Breast epithelium (tissue), 4 donors: ENCODE data around the gene AMIGO3. TPM values are rescaled to one million over a fixed set of nuclear protein-coding genes. Genes with fewer than 3 reads are reported as not detected.

Experiments
- DNase-seq, 2 donors: peaks; one replicate each; pipeline ENCODE4 v3.0.0-alpha.2; 2019; ENCODE audit warnings: low spot score in 2 of 2
- H3K27ac ChIP-seq, 2 donors: fragments of 200-600 bp; sonication (generic) in 1 of 2; one replicate each; pipeline ENCODE4 v1.5.1; 2016 to 2019; ENCODE audit warnings: mild to moderate bottlenecking in 1 of 2
- H3K27me3 ChIP-seq, 2 donors: fragments of 200-600 bp; sonication (generic) in 1 of 2; one replicate each; pipeline versions ENCODE4 v1.5.1 to v1.6.0; 2017 to 2019; ENCODE audit warnings: control low read depth in 1 of 2, mild to moderate bottlenecking in 1 of 2
- H3K36me3 ChIP-seq: fragments of 200-600 bp; one replicate; pipeline ENCODE4 v1.5.1; 2019
- H3K4me1 ChIP-seq, 2 donors: fragments of 200-600 bp; sonication (generic); one replicate each; pipeline ENCODE4 v1.5.1; 2016 to 2019; ENCODE audit warnings: control low read depth in 1 of 2
- H3K4me3 ChIP-seq, 3 donors: fragments of 200-600 bp; sonication (generic); 1 replicate in 2 of 3; 2 replicates in 1 of 3; pipeline ENCODE4 v1.5.1; 2016 to 2019; ENCODE audit warnings: mild to moderate bottlenecking in 3 of 3, moderate library complexity in 2 of 3
- H3K9me3 ChIP-seq, 2 donors: fragments of 200-600 bp; sonication (generic) in 1 of 2; one replicate each; pipeline ENCODE4 v1.5.1; 2016 to 2019; ENCODE audit warnings: control low read depth in 1 of 2
- CTCF ChIP-seq, 3 donors: fragments of 450-650 bp; IDR thresholded peaks; one replicate each; pipeline ENCODE4 v1.5.1; 2016 to 2017; ENCODE audit warnings: antibody characterized with exemption in 3 of 3, mild to moderate bottlenecking in 3 of 3, moderate library complexity in 3 of 3
- POLR2A ChIP-seq: fragments of 450-650 bp; IDR thresholded peaks from one replicate; pipeline ENCODE4 v1.6.1; 2016; ENCODE audit warnings: antibody characterized with exemption, mild to moderate bottlenecking, moderate library complexity
- POLR2AphosphoS5 ChIP-seq, 3 donors: sonication (generic); formaldehyde crosslinking; IDR thresholded peaks; one replicate each; pipeline ENCODE4 v1.6.1; 2017; ENCODE audit warnings: antibody characterized with exemption in 3 of 3
- intact Hi-C: fragments of 100-400 bp; cut with DNase I; formaldehyde crosslinking; loops from one replicate; pipeline ENCODE4 v1.15.1; 2023; ENCODE audit warnings: low total_unique reads
- total RNA-seq, 3 donors: library from RNA; depleted of rRNA; stranded (reverse); fragments of >200 nt; gene quantifications; one replicate each; pipeline ENCODE4 v1.1.0, GENCODE V29; 2016

Gene AMIGO3
- total RNA-seq, 3 donors from 2014 or later, result 0.98 to 1.3 (median 1.0) TPM

- Histone ChIP-seq H3K9me3 (no peaks in the 10 kb centered on the region), H3K4me3 (no peak overlapping the region), H3K27ac (no peak overlapping the region), H3K36me3 (no peaks in the 10 kb centered on the region), H3K4me1 (no peaks in the 10 kb centered on the region), H3K27me3 (no peaks in the 10 kb centered on the region)
- TF ChIP-seq CTCF (IDR thresholded peaks at IDR 0.05), result no peak
- no peak for TF ChIP-seq POLR2AphosphoS5 (IDR thresholded peaks at IDR 0.05)
- TF ChIP-seq POLR2A, result no peak
- intact Hi-C loops, result no loop called here
- DNase-seq, result no peak
Observed at GRCh38 chr3:49712166-49712565, 7.3 kb downstream of the AMIGO3 start.

GRCh38 chr3:49711489-49711888 is 8.0 kb downstream of the AMIGO3 start:
- no peaks in the 10 kb centered on the region for H3K4me1 ChIP-seq
- TF ChIP-seq POLR2A, result no peak
- TF ChIP-seq POLR2AphosphoS5 (IDR thresholded peaks at IDR 0.05), result no peak
- no peak for TF ChIP-seq CTCF (IDR thresholded peaks at IDR 0.05)
- intact Hi-C loops, result no loop called here
- no peak overlapping the region for H3K27ac ChIP-seq
- no peak for DNase-seq
- H3K4me3 ChIP-seq, result no peak overlapping the region
- H3K36me3 ChIP-seq, result no peaks in the 10 kb centered on the region
- no peaks in the 10 kb centered on the region for H3K9me3 ChIP-seq
- H3K27me3 ChIP-seq, result no peaks in the 10 kb centered on the region

GRCh38 chr3:49709852-49710251 is 9.6 kb downstream of the AMIGO3 start:
- Histone ChIP-seq H3K9me3 (no peaks in the 10 kb centered on the region), H3K36me3 (no peaks in the 10 kb centered on the region), H3K27ac (no peak overlapping the region), H3K4me3 (no peak overlapping the region), H3K4me1 (no peaks in the 10 kb centered on the region), H3K27me3 (no peaks in the 10 kb centered on the region)
- intact Hi-C loops, result no loop called here
- no peak for DNase-seq
- TF ChIP-seq CTCF (IDR thresholded peaks at IDR 0.05), result no peak
- TF ChIP-seq POLR2AphosphoS5 (IDR thresholded peaks at IDR 0.05), result no peak
- TF ChIP-seq POLR2A, result no peak

- intact Hi-C loops, result no loop called here
- Histone ChIP-seq H3K9me3 (no peaks in the 10 kb centered on the region), H3K36me3 (no peaks in the 10 kb centered on the region), H3K4me1 (no peaks in the 10 kb centered on the region), H3K27ac (no peak overlapping the region), H3K4me3 (no peak overlapping the region), H3K27me3 (no peaks in the 10 kb centered on the region)
- TF ChIP-seq POLR2AphosphoS5 (IDR thresholded peaks at IDR 0.05) (no peak), CTCF (IDR thresholded peaks at IDR 0.05) (no peak), POLR2A (no peak)
- DNase-seq, result no peak
Observed at GRCh38 chr3:49707113-49707480, 12.4 kb downstream of the AMIGO3 start.

GRCh38 chr3:49706456-49707112 is 12.9 kb downstream of the AMIGO3 start:
- intact Hi-C loops, result no loop called here

More at GRCh38 chr3:49706456-49707112, 12.9 kb downstream of the AMIGO3 start:
- Histone ChIP-seq H3K27ac (no peak overlapping the region), H3K27me3 (no peaks in the 10 kb centered on the region), H3K36me3 (no peaks in the 10 kb centered on the region), H3K4me1 (no peaks in the 10 kb centered on the region), H3K9me3 (no peaks in the 10 kb centered on the region), H3K4me3 (no peak overlapping the region)
- TF ChIP-seq POLR2A, result no peak
- no peak for DNase-seq
